Right cardiac atrium (tissue), 5 donors: ENCODE results near the gene RPL10. TPM values are rescaled to one million over a fixed set of nuclear protein-coding genes. Genes with fewer than 3 reads are reported as not detected.
A peak's percentile ranks its signal among the peaks of the same experiment; 100 is the strongest.

Experiments
- ATAC-seq, 2 donors: fragments of 200-7000 bp; cut with Tn5 transposase; one replicate each; pipeline versions ENCODE4 v1.8.0 to v1.9.1; 2020; ENCODE audit warnings: moderate library complexity in 2 of 2, mild to moderate bottlenecking in 1 of 2
- DNase-seq, 3 donors: peaks; one replicate each; pipeline ENCODE4 v3.0.0-alpha.2; 2020
- H3K27ac ChIP-seq: one replicate; pipeline ENCODE4 v1.5.1; 2013; ENCODE audit warnings: mild to moderate bottlenecking, low read length, control low read depth, moderate library complexity
- H3K27me3 ChIP-seq: one replicate; pipeline ENCODE4 v1.6.1; 2013; ENCODE audit not compliant: control insufficient read depth, insufficient read depth
- H3K4me1 ChIP-seq: one replicate; pipeline ENCODE4 v1.6.1; 2013; ENCODE audit warnings: low read length; ENCODE audit not compliant: control insufficient read depth, insufficient read depth
- H3K4me3 ChIP-seq: one replicate; pipeline ENCODE4 v1.5.1; 2013; ENCODE audit warnings: low read length, control low read depth
- H3K9me3 ChIP-seq: one replicate; pipeline ENCODE4 v1.6.1; 2013; ENCODE audit warnings: low read length; ENCODE audit not compliant: control insufficient read depth
- WGBS: extraction: QIAGEN DNeasy Blood & Tissue Kit; methylation state at CpG from one replicate; pipeline ENCODE4 v1.1.7; 2013; 5-methylcytosine and 5-hydroxymethylcytosine counted together
- intact Hi-C, 4 donors: fragments of 100-400 bp; cut with DNase I; formaldehyde crosslinking; loops; one replicate each; pipeline versions ENCODE4 v1.11.0 to v1.14.0; 2022 to 2023
- microRNA-seq, 2 donors: library from miRNA; unstranded; fragments of <30 nt; microRNA quantifications; one replicate each; pipeline ENCODE4 v1.2.0, GENCODE V29; 2020 to 2021
- polyA plus RNA-seq: library from polyadenylated mRNA; stranded (reverse); fragments of 200-250 nt; gene quantifications from one replicate; pipeline ENCODE4 v1.2.3, GENCODE V29; 2013
- total RNA-seq, 4 donors: library from RNA; stranded (reverse); fragmentation: NEBNext Ultra II Directional; extraction: Animal tissue kit (Norgen Biotek cat#: 25700); gene quantifications; one replicate each; pipeline ENCODE4 v1.2.1, GENCODE V29; 2021
- donor health status: healthy with polysubstance abuse.
- donor health status: DM: no; HTN: yes; CAD: no.
- donor health status: DM: no; HTN: no; CAD: no.
- donor health status: DM: no; HTN: yes; CAD: no; lungs with severe emphysema.
- donor health status: DM: yes; HTN: yes; CAD: no.

RPL10 gene
- total and polyA plus RNA-seq, 5 donors = 2,034 to 2,857 (median 2,319) TPM

DNA sequence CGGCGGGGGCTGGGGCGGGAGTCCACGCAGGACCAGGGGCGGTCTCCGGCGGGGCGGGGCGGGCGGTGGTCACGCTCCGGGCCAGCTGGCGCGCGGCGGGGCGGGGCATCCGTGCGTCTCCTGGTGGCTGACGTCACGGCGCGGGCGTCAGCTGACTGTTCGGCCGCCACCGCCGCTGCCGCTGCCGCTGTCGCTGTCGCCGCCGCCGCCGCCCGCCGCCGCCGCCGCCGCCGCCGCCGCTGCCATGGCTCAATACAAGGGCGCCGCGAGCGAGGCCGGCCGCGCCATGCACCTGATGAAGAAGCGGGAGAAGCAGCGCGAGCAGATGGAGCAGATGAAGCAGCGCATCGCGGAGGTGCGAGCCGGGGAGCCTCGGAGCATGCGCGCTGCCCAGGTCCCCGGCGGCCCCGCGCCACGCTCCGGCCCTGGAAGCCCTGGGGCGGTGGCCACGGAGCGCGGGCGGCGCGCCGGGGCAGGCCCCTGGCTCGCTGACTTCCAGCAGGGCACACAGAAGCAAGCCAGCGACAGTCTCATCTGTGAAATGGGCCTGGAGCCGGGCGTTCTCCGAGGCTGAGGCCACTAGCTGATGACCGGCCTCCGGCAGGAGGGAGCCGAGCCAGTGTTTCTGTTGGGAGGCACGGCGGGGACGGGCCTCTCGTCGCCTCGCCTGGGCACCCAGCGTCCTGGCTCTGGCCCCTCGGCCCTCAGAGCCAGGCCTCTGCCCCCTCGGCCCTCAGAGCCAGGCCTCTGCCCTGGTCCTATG, 46.0 kb downstream of the RPL10 start, which contains the start of gene FAM50A:
TSS of gene FAM50A (plus strand) at position 150 of the 763 bp plus-strand sequence. CDS start at position 245, 95 bp downstream.
- peak within 1 kb of the TSS; percentile 95 for H3K27ac ChIP-seq
- intact Hi-C loops = no loop called here
- DNase-seq = peak; percentile 85 to 95 (median 93)
- no peaks in the 10 kb centered on the region for H3K9me3 ChIP-seq
- WGBS = 2% methylated on average over 92 of the region's 94 CpGs
- no peaks in the 10 kb centered on the region for H3K27me3 ChIP-seq
- peaks cover 7% of the 10 kb centered on the region for H3K4me1 ChIP-seq
- ATAC-seq = peak; percentile 84 to 85
- H3K4me3 ChIP-seq = peak within 1 kb of the TSS; percentile 60

DNA sequence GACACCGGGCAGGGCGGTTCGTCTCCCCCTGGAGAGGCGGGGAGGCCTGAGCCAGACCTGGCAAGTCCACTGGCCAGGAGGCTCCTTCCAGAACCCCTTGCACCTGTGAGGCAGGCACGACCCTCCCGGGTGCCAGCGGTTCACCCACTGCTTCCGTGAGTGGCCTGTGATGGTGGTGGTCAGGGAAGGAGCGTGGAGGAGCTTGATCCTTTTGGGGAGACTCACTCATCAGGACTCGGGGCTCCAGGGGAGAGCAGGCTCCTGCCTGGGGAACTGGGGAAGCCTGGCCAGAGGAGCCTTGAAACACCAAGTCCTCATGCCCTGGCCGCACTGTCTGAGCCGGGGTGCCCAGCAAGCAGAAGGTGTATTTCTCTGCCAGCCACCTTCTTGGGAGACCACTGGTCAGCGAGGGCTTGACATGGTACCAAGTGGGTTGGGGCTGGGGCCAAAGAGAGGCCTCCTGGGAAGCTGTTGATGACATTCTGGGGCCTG, 46.6 kb downstream of the RPL10 start:
- ATAC-seq (no peak), DNase-seq (peak in 1 of 3 donors; percentile 38)
- intact Hi-C loops = no loop called here
- H3K4me1 ChIP-seq = peaks cover 7% of the 10 kb centered on the region
- H3K4me3 ChIP-seq = peak overlapping the region; percentile 60
- H3K9me3 ChIP-seq = no peaks in the 10 kb centered on the region
- no peak overlapping the region for H3K27ac ChIP-seq
- H3K27me3 ChIP-seq = no peaks in the 10 kb centered on the region
- WGBS = 44% methylated on average over 13 of the region's 13 CpGs

DNA sequence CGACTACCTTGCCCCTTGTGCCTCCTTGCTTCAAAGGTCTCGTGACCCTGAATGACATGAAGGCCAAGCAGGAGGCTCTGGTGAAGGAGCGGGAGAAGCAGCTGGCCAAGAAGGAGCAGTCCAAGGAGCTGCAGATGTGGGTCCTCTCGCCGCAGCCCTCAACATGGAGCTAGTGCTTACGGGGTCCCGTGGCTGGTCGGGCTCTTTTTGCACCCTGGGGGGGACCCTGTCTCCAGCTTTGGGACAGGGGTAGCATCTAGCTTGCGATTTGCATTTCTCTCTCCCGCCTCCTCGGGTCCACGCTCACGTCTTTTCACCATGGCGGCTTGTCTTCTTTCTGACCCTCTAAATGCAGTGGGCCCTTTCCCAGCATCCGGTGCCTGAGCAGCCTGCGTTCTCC, 47.6 kb downstream of the RPL10 start:
- Histone ChIP-seq H3K27ac (no peak overlapping the region), H3K4me1 (peaks cover 7% of the 10 kb centered on the region), H3K4me3 (no peak overlapping the region), H3K9me3 (no peaks in the 10 kb centered on the region), H3K27me3 (no peaks in the 10 kb centered on the region)
- DNase-seq (peak in 1 of 3 donors; percentile 44), ATAC-seq (no peak)
- intact Hi-C loops = no loop called here
- WGBS = 95% methylated on average over 16 of the region's 16 CpGs

DNA sequence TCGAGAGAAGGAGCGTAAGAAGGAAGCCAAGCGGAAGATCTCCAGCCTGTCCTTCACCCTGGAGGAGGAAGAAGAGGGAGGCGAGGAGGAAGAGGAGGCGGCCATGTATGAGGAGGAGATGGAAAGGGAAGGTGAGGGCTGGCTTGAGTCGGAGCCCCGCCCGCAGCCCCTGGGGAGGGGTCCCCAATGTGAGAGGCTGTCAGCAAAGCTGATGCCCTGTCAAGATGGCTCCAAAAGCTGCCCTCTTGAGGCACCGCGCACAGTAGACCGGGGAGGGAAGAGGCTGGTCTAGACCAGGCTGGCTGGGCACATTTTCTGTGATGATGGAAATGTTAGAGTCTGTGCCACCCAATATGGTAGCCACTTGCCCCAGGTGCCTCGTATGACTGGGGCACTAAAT, 48.3 kb downstream of the RPL10 start:
- ATAC-seq (no peak), DNase-seq (peak in 1 of 3 donors; percentile 46)
- Histone ChIP-seq H3K27ac (no peak overlapping the region), H3K4me3 (no peak overlapping the region), H3K27me3 (no peaks in the 10 kb centered on the region), H3K4me1 (peaks cover 7% of the 10 kb centered on the region), H3K9me3 (no peaks in the 10 kb centered on the region)
- WGBS = 91% methylated on average over 12 of the region's 12 CpGs
- intact Hi-C loops = no loop called here

DNA sequence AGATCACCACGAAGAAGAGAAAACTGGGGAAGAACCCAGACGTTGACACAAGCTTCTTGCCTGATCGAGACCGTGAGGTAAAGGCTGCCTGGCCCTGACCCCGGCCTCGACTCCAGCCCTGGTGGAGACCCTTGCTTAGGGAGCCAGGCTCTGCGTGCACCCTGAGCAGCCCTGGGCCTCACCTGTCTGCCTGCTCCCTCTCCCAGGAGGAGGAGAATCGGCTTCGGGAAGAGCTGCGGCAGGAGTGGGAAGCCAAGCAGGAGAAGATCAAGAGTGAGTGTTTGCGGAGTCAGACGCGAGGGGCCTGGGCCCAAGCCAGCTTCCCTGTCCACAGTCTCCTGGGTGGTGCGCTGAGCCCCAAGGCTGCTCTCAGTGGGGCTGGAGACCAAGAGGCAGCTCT, 50.3 kb downstream of the RPL10 start:
- no peak for DNase-seq
- no peak overlapping the region for H3K27ac ChIP-seq
- WGBS = 89% methylated on average over 14 of the region's 14 CpGs

DNA sequence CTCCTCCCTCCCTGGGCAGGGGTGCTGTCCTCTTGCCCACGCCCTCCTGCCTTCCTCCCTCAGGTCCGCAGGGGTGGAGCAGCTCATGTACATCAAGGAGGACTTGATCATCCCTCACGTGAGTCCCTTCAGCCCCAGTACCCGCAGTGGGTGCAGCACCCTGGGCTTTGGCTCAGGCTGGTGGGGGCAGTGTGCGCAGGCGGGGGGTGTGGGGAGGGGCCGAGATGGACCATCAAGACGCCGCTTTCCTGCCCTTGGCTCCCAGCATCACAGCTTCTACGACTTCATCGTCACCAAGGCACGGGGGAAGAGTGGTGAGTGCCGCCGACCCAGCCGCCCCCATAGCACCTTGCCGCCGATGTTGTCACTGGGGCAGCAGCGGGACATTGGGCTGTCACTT, 51.4 kb downstream of the RPL10 start:
- intact Hi-C loops = no loop called here
- Histone ChIP-seq H3K27ac (no peak overlapping the region), H3K27me3 (no peaks in the 10 kb centered on the region), H3K4me1 (peaks cover 7% of the 10 kb centered on the region), H3K4me3 (no peak overlapping the region), H3K9me3 (no peaks in the 10 kb centered on the region)
- DNase-seq (no peak), ATAC-seq (no peak)
- WGBS = 93% methylated on average over 18 of the region's 18 CpGs

More for the DNA sequence above, 50.3 kb downstream of the RPL10 start:
- no peaks in the 10 kb centered on the region for H3K9me3 ChIP-seq
- H3K4me1 ChIP-seq = peaks cover 7% of the 10 kb centered on the region
- no peak overlapping the region for H3K4me3 ChIP-seq
- intact Hi-C loops = no loop called here
- no peaks in the 10 kb centered on the region for H3K27me3 ChIP-seq
- ATAC-seq = no peak

DNA sequence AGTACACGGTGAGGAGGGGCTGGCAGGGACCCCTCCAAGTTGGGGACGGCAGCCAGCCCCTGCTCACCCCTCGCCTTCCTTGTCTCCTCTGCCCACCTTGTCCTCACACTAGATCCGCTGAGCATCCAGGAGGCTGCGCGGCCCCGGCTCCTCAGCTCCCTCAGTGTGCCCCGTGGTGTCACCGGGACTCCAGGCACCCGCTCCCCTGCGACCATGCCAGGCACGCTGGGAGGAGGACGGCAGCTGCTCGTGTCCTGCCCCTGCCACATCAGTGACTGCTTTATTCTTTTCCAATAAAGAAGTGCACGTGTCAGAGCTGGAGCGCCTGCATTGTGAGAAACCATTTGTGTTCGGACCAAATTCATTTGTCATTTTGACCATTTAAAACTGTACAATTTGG, 52.1 kb downstream of the RPL10 start:
- H3K4me1 ChIP-seq = peaks cover 2% of the 10 kb centered on the region
- H3K9me3 ChIP-seq = no peaks in the 10 kb centered on the region
- 93% methylated on average over 17 of the region's 17 CpGs for WGBS
- H3K27me3 ChIP-seq = no peaks in the 10 kb centered on the region
- DNase-seq (no peak), ATAC-seq (no peak)
- H3K27ac ChIP-seq = no peak overlapping the region
- no peak overlapping the region for H3K4me3 ChIP-seq
- intact Hi-C loops = no loop called here

Small RNA genes lying within 50 kb of the gene (microRNA-seq; reads per million reads assigned to microRNA genes)
- gene MIR6858 = 0 to 0.42 reads per million in 2 donors

Other genes starting within 250 kb of the RPL10 start
- not detected for gene OPN1MW, start 215.8 kb upstream of the RPL10 start, total RNA-seq
- not detected for gene OPN1MW, start 215.8 kb upstream of the RPL10 start, polyA plus RNA-seq
- not detected for gene OPN1MW2, start 178.6 kb upstream of the RPL10 start, total RNA-seq
- not detected for gene OPN1MW2, start 178.6 kb upstream of the RPL10 start, polyA plus RNA-seq
- gene OPN1MW3, start 140.8 kb upstream of the RPL10 start, total RNA-seq = not detected
- gene OPN1MW3, start 140.8 kb upstream of the RPL10 start, polyA plus RNA-seq = not detected
- not detected for gene TEX28, start 103.3 kb upstream of the RPL10 start, total RNA-seq
- gene TEX28, start 103.3 kb upstream of the RPL10 start, polyA plus RNA-seq = not detected
- gene TKTL1, start 102.6 kb upstream of the RPL10 start, total RNA-seq = 10 to 100 TPM in 1 of 4 donors, 1 to 10 TPM in 3; 5.5 to 11.9 (median 9.1) TPM
- gene TKTL1, start 102.6 kb upstream of the RPL10 start, polyA plus RNA-seq = 6.0 TPM
- gene FLNA, start 23.7 kb upstream of the RPL10 start, total RNA-seq = 100 to 1,000 TPM; 262 to 363 (median 298) TPM
- gene FLNA, start 23.7 kb upstream of the RPL10 start, polyA plus RNA-seq = 271 TPM
- 10 to 100 TPM; 58.5 to 72.9 (median 60.0) TPM for gene EMD, start 19.1 kb upstream of the RPL10 start, total RNA-seq
- 86.1 TPM for gene EMD, start 19.1 kb upstream of the RPL10 start, polyA plus RNA-seq
- 10 to 100 TPM; 47.3 to 52.6 (median 51.2) TPM for gene DNASE1L1, start 10.9 kb downstream of the RPL10 start, total RNA-seq
- 60.5 TPM for gene DNASE1L1, start 10.9 kb downstream of the RPL10 start, polyA plus RNA-seq
- gene TAFAZZIN, start 13.2 kb downstream of the RPL10 start, total RNA-seq = 10 to 100 TPM; 38.0 to 45.0 (median 39.0) TPM
- 43.9 TPM for gene TAFAZZIN, start 13.2 kb downstream of the RPL10 start, polyA plus RNA-seq
- gene ATP6AP1, start 30.3 kb downstream of the RPL10 start, total RNA-seq = 10 to 100 TPM; 73.7 to 83.8 (median 77.4) TPM
- 63.1 TPM for gene ATP6AP1, start 30.3 kb downstream of the RPL10 start, polyA plus RNA-seq
- gene GDI1, start 38.8 kb downstream of the RPL10 start, total RNA-seq = 10 to 100 TPM; 82.7 to 99.3 (median 96.9) TPM
- gene GDI1, start 38.8 kb downstream of the RPL10 start, polyA plus RNA-seq = 102 TPM
- 10 to 100 TPM; 48.6 to 54.0 (median 53.0) TPM for gene FAM50A, start 45.8 kb downstream of the RPL10 start, total RNA-seq
- gene FAM50A, start 45.8 kb downstream of the RPL10 start, polyA plus RNA-seq = 88.7 TPM
- gene PLXNA3, start 59.9 kb downstream of the RPL10 start, total RNA-seq = 10 to 100 TPM; 26.5 to 34.0 (median 29.6) TPM
- gene PLXNA3, start 59.9 kb downstream of the RPL10 start, polyA plus RNA-seq = 12.2 TPM
- gene LAGE3, start 80.9 kb downstream of the RPL10 start, total RNA-seq = 10 to 100 TPM; 16.3 to 22.0 (median 19.5) TPM
- gene LAGE3, start 80.9 kb downstream of the RPL10 start, polyA plus RNA-seq = 25.8 TPM
- gene UBL4A, start 88.2 kb downstream of the RPL10 start, total RNA-seq = 10 to 100 TPM; 51.1 to 62.1 (median 60.3) TPM
- gene UBL4A, start 88.2 kb downstream of the RPL10 start, polyA plus RNA-seq = 43.6 TPM
- gene SLC10A3, start 92.3 kb downstream of the RPL10 start, total RNA-seq = 10 to 100 TPM; 14.4 to 18.9 (median 15.5) TPM
- gene SLC10A3, start 92.3 kb downstream of the RPL10 start, polyA plus RNA-seq = 17.3 TPM
- 10 to 100 TPM; 55.4 to 60.8 (median 58.9) TPM for gene FAM3A, start 117.9 kb downstream of the RPL10 start, total RNA-seq
- gene FAM3A, start 117.9 kb downstream of the RPL10 start, polyA plus RNA-seq = 68.6 TPM
- 10 to 100 TPM; 16.6 to 26.4 (median 23.5) TPM for gene G6PD, start 148.5 kb downstream of the RPL10 start, total RNA-seq
- 13.2 TPM for gene G6PD, start 148.5 kb downstream of the RPL10 start, polyA plus RNA-seq
- gene IKBKG, start 149.2 kb downstream of the RPL10 start, total RNA-seq = 10 to 100 TPM; 17.7 to 21.8 (median 19.1) TPM
- gene IKBKG, start 149.2 kb downstream of the RPL10 start, polyA plus RNA-seq = 17.2 TPM
- gene CTAG1A, start 186.8 kb downstream of the RPL10 start, total RNA-seq = not detected
- not detected for gene CTAG1A, start 186.8 kb downstream of the RPL10 start, polyA plus RNA-seq
- gene CTAG1B, start 220.9 kb downstream of the RPL10 start, total RNA-seq = not detected
- gene CTAG1B, start 220.9 kb downstream of the RPL10 start, polyA plus RNA-seq = not detected